NOMO-1 treated with DMSO at 0.1 percent for 48 hours (cell line): Measurements from ENCODE around the gene NABP1.
"Not testable (repeated sequence)": the region's sequence is repeated elsewhere in the genome, so short reads cannot be mapped to it uniquely, and the experiment has no call there.

Source experiments
- DNase-seq: peaks from one replicate; lab custom pipeline; 2025; ENCODE audit not compliant: unreplicated experiment; lab: John Stamatoyannopoulos, UW

The NABP1 gene, protein sequence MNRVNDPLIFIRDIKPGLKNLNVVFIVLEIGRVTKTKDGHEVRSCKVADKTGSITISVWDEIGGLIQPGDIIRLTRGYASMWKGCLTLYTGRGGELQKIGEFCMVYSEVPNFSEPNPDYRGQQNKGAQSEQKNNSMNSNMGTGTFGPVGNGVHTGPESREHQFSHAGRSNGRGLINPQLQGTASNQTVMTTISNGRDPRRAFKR

DNA sequence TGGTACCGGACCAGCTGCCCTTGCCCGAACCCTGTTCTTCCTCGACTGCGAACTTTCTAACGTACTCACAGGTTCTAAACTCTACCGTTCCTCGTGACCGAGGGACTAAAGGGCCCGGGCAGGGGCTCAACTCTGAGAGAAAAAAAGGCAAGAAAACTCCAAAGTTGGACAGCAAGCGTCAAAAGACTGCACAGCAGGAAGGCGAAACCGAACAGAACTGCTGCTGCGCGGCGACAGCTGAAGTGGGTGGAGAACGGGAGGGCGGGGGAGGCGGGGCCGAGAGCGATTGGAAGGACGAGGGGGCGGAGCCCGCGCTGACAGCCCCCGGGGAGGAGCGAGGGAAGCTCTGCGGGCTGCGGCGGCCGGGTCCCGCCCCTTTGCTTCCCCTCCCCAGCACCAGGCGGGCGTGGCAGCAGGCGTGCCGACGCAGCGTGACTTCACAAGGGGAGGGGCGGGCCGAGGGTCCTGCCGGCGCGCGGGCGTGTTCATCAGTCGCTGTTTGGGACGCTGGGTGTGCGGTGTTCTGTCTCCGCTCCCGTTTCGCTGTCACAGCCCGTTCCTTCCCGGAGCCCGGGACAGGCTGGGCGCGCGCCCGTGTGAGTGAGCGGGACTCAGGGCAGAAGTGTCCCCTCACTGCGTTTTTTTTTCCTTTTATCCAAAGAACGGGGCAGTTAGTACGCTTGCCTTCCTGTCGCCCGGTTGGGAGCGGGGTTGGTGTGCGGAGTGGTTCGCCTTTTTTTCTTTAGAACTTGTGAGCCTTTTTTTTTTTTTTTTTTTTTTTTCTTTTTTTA, at the start of gene NABP1:
Gene NABP1 (plus strand): TSS at position 491 of the 791 bp plus-strand sequence. CDS start 479 bp downstream, outside the sequence.
- peak; percentile 98 for DNase-seq

GRCh38 chr2:191629001-191629453, 48.9 kb upstream of the NABP1 start:
- DNase-seq, result peak; percentile 27

DNA sequence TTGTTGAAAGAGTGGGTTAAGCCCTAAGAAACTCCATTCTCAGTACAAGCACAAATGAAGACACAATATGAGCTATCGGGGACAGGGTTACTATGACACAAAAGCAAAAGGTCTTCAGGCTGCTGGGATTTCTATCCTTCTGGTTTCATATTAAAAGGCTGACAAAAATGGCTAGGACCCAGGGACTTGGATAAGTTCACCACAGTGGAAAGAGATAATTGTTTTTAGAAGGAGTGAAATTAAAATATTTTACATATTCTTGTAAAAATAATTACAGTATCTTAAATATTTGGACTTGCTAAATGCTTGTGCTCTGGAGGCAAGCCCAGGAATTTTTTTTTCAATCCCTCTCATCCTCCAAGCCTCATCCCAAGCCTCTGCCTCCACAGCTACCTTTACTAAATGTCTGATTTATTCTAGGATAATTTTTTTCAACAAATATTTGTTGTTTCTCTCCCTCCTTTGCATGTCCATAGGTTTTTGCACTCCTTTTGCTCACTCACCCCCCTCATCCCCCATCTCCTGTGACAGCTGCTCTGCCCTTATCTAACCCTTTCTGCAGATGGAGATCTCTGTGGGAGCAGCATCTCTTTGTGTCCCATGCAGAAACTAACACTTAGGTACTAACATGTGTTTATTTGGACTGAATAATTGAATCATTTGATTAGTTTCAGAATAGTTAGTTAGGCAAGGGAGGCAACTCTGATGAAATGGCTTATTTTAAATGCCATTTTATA, 47.8 kb upstream of the NABP1 start:
- no peak for DNase-seq

DNA sequence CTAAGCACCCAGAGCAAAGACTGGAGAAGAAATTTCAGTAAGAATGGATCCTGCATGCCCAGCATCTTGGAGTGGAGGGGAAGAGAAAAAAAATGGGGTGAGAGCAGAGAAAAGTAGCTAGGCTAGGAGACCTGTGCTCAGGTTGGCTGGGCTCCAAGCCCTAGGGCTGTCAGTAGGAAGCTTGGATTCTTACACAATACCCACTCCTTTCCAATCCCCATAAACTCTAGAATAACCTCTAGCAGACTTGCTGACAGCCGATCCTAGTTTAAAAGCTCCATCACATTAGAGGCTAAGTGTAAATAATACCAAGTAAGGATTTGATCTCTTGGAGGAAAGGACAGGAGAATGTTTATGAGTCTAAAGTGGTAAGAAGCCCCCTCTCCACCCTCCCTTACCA, 46.2 kb upstream of the NABP1 start:
- no peak for DNase-seq

- no peak for DNase-seq
Measured at GRCh38 chr2:191632426-191632825, 45.5 kb upstream of the NABP1 start.

- no peak for DNase-seq
Measured at GRCh38 chr2:191634791-191635190, 43.1 kb upstream of the NABP1 start.

GRCh38 chr2:191635333-191636234, 42.4 kb upstream of the NABP1 start:
- DNase-seq, result no peak

DNA sequence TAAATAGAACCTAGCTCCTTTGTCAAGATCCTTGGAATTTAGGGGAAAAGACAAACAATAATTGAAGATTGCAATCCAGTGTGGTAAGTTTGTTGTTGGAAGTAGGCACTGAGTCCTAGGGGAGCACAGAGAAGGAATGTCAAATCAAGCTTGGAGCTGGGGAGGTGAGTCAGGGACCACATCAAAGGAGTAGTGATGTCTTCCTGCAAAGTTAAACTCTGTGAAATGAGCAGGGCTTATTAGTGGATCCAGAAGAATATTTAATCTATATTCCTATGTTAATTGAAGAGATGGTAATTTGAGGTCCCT, 41.7 kb upstream of the NABP1 start:
- no peak for DNase-seq

GRCh38 chr2:191636586-191636985, 41.4 kb upstream of the NABP1 start:
- no peak for DNase-seq

- peak; percentile 77 for DNase-seq
Measured at GRCh38 chr2:191637182-191638078, 40.5 kb upstream of the NABP1 start.

GRCh38 chr2:191638079-191638801, 39.7 kb upstream of the NABP1 start:
- peak; percentile 80 for DNase-seq

- no peak for DNase-seq
Measured at GRCh38 chr2:191638802-191639172, 39.1 kb upstream of the NABP1 start.

GRCh38 chr2:191641609-191642008, 36.3 kb upstream of the NABP1 start:
- no peak for DNase-seq

DNA sequence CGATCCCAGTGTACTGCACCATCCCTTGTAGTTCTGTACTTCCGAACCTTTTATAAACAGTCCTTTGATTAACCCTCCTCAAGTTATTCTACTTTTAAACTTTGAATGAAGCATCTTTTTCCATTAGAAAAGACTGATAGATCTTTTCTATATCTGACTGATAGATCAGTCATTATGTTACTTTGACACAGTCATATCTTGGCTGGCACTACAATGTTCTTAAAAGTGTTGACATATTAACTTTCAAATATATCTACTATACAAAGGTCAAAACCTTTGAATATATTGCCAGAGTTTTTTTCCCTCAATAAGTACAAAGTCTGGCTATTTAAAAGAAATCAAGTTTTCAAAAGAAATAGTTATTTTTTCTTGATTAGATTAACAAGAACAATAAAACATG, 35.4 kb upstream of the NABP1 start:
- DNase-seq, result no peak

DNA sequence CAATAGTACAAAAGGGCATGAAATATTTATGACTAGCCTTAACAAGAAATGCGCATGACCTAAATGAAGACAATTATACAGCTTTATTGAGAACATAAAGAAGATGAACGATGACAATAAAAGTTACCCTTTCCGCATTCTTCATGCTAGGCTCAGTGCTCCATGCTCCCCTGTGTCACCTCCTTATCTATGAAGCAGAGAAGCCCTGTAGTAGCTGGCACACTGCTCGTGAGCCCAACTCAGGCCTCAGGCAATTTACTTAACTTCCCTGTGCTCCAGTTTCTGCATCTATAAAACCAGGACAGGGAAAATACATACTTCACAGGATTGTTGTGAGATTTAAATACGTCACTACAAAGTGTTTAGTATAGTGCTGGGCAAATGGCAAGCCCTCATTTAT, 34.5 kb upstream of the NABP1 start:
- DNase-seq, result no peak

DNA sequence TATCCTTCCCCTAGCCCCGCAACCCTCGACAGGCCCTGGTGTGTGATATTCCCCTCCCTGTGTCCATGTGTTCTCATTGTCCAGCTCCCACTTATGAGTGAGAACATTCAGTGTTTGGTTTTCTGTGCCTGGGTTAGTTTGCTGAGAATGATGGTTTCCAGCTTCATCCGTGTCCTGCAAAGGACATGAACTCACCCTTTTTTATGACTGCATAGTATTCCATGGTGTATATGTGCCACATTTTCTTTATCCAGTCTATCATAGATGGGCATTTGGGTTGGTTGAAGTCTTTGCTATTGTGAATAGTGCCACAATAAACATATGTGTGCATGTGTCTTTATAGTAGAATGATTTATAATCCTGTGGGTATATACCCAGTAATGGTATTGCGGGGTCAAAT, 33.3 kb upstream of the NABP1 start:
- DNase-seq, result not testable (repeated sequence)

DNA sequence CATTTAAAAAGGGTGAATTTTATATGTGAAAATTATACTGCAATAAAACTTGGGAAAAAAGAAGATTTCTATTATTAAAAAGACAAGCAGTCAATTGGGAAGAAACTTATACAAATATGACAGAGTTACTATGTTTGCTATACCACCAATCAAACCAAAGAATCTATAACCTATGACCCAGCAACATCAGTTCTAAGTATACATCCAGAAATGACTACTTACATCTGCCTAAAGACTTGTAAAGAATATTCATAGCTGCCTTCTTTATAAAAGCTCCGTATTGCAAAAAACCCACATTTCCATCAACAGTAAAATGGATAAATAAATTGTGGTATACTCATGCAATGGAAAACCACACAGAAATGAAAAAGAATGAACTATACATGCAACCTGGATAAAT, 32.9 kb upstream of the NABP1 start:
- DNase-seq, result no peak

DNA sequence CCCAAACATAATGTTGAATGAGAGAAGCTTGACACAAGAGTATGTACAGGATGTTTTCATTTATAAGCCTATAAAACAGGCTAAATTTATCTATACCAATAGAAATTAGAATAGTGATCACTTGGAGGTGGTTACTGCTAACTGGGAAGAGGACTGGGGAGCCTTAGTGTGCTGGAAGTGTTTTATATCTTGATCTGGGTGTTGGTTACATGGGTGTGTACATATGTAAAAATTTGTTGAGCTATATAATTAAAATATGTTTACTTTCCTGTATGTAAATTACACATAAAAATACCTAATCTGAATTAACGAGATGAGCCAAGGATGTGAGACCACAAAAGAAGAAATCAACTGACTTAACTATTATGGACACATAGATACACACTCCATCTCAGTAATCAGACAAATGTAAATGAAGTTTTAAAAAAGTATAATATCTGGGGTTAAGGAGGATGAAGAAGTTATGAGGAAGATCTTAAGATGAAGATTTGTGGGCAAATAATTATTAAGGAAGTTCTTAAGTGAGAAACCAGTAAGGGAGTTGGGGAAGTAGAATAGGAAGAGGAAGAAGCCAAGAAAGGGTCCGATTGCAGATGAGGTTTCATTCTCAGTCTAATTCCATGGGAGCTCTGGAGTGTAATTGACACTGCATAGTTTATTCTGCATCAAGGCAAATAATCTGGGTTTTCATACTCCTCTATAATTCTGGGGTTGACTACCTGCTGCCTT, 32.3 kb upstream of the NABP1 start:
- peak; percentile 34 for DNase-seq
